Caco-2 (cell line): ENCODE results near the gene ADARB2. TPM values are rescaled to one million over a fixed set of nuclear protein-coding genes. Genes with fewer than 3 reads are reported as not detected.

ENCODE experiments used
- BruUV-seq: library from RNA; stranded (reverse); fragments of 400-500 nt; replicated peaks from 2 replicates; lab custom pipeline; 2021; lab: Mats Ljungman, UMichigan
- CTCF ChIA-PET: fragments of 300-600 bp; sonication (Branson Sonifier 250); formaldehyde crosslinking; loops from one replicate; lab custom pipeline; 2022; ENCODE audit warnings: antibody characterized with exemption; lab: Charles Lee
- POLR2A ChIA-PET: fragments of 300-600 bp; sonication (Branson Sonifier 250); formaldehyde crosslinking; loops from one replicate; lab custom pipeline; 2022; ENCODE audit warnings: antibody characterized with exemption; lab: Charles Lee
- DNase-seq, 2 experiments: peaks; one replicate each; pipeline versions ENCODE4 v3.0.0 to v3.0.0-alpha.2; 2020 to 2022
- H3K27me3 ChIP-seq: replicated peaks from 2 replicates; pipeline ENCODE4 v1.6.0; 2011; ENCODE audit warnings: low read length; ENCODE audit not compliant: control insufficient read depth, insufficient read depth
- H3K36me3 ChIP-seq: 2 replicates; pipeline ENCODE4 v1.5.1; 2011; ENCODE audit warnings: low read length; ENCODE audit not compliant: control insufficient read depth, insufficient read depth
- H3K4me1 ChIP-seq: fragments of 250-450 bp; sonication (Bioruptor Pico); 2 replicates; pipeline ENCODE4 v1.5.1; 2020; ENCODE audit warnings: mild to moderate bottlenecking
- H3K4me3 ChIP-seq: 2 replicates; pipeline ENCODE4 v1.5.1; 2011; ENCODE audit warnings: low read depth, mild to moderate bottlenecking, control low read depth, low read length
- H3K9me3 ChIP-seq: fragments of 250-450 bp; sonication (Bioruptor Pico); 2 replicates; pipeline ENCODE4 v1.5.1; 2020; ENCODE audit warnings: mild to moderate bottlenecking, moderate library complexity
- H3K27ac Mint-ChIP-seq: one replicate; pipeline ENCODE4 v1.8.0; 2022; ENCODE audit warnings: mixed read lengths; ENCODE audit not compliant: unreplicated experiment
- H3K27me3 Mint-ChIP-seq: one replicate; pipeline ENCODE4 v1.8.0; 2022; ENCODE audit warnings: mixed read lengths; ENCODE audit not compliant: insufficient read depth, unreplicated experiment
- H3K36me3 Mint-ChIP-seq: one replicate; pipeline ENCODE4 v1.8.0; 2022; ENCODE audit warnings: mild to moderate bottlenecking, mixed read lengths; ENCODE audit not compliant: insufficient read depth, unreplicated experiment
- H3K4me1 Mint-ChIP-seq: one replicate; pipeline ENCODE4 v1.8.0; 2022; ENCODE audit warnings: low read depth, mixed read lengths; ENCODE audit not compliant: unreplicated experiment
- H3K4me3 Mint-ChIP-seq: one replicate; pipeline ENCODE4 v1.8.0; 2022; ENCODE audit warnings: mild to moderate bottlenecking, moderate library complexity, mixed read lengths; ENCODE audit not compliant: unreplicated experiment
- H3K9me3 Mint-ChIP-seq: one replicate; pipeline ENCODE4 v1.8.0; 2022; ENCODE audit warnings: mixed read lengths; ENCODE audit not compliant: unreplicated experiment
- CTCF ChIP-seq, 2 experiments: fragments of 200-600 bp in 1 of 2; IDR thresholded peaks; 1 replicate in 1 of 2; 2 replicates in 1 of 2; pipeline versions ENCODE4 v1.5.1 to v1.8.0; 2011 to 2022; ENCODE audit warnings: antibody characterized with exemption in 1 of 2, control low read depth in 1 of 2, inconsistent platforms in 1 of 2, low read depth in 1 of 2, low read length in 1 of 2, mild to moderate bottlenecking in 1 of 2, moderate library complexity in 1 of 2; ENCODE audit not compliant: insufficient read depth in 1 of 2, severe bottlenecking in 1 of 2, unreplicated experiment in 1 of 2
- intact Hi-C: fragments of 100-400 bp; cut with micrococcal nuclease; formaldehyde crosslinking; loops from one replicate; pipeline ENCODE4 v1.10.0; 2022; ENCODE audit not compliant: unreplicated experiment
- total RNA-seq: library from RNA; stranded (reverse); gene quantifications from 2 replicates; pipeline ENCODE4 v1.2.3, GENCODE V29; 2022

ADARB2 gene
- total RNA-seq, 1 experiment from 2014 or later: 0.27 TPM

- no TSS peak for BruUV-seq
- no peak for DNase-seq
- intact Hi-C loops: loop anchor here (5.0 kb wide), 3 partner anchors 67 to 227 kb away; no protein-coding TSS in a partner anchor
- Histone ChIP-seq H3K4me3 (no peak overlapping the region), H3K27me3 (no peaks in the 10 kb centered on the region), H3K9me3 (no peaks in the 10 kb centered on the region), H3K4me1 (no peaks in the 10 kb centered on the region), H3K36me3 (no peaks in the 10 kb centered on the region)
- peaks cover 4% of the 10 kb centered on the region for H3K27me3 Mint-ChIP-seq
- no peak overlapping the region for H3K27ac Mint-ChIP-seq
- peaks cover 6% of the 10 kb centered on the region for H3K36me3 Mint-ChIP-seq
- no peak for TF ChIP-seq CTCF (IDR thresholded peaks at IDR 0.05; ENCODE audit: insufficient read depth in 1 of 2, low read depth in 1 of 2, low read length in 1 of 2, severe bottlenecking in 1 of 2, unreplicated experiment in 1 of 2)
- no peak overlapping the region for H3K4me3 Mint-ChIP-seq
- ChIA-PET POLR2A (no interaction called here), CTCF (interaction anchor here (1.1 to 1.5 kb wide), 3 partner anchors 20 to 369 kb away, joined by 4 to 9 read pairs (median 4); no protein-coding TSS in a partner anchor)
- no peaks in the 10 kb centered on the region for H3K4me1 Mint-ChIP-seq
- no peaks in the 10 kb centered on the region for H3K9me3 Mint-ChIP-seq
Measured at GRCh38 chr10:1369665-1370064, 367.7 kb downstream of the ADARB2 start.

GRCh38 chr10:1369197-1369596 lies 368.1 kb downstream of the ADARB2 start:
- no peaks in the 10 kb centered on the region for H3K4me1 Mint-ChIP-seq
- Histone ChIP-seq H3K4me3 (no peak overlapping the region), H3K4me1 (no peaks in the 10 kb centered on the region), H3K36me3 (no peaks in the 10 kb centered on the region), H3K27me3 (no peaks in the 10 kb centered on the region), H3K9me3 (no peaks in the 10 kb centered on the region)
- peaks cover 4% of the 10 kb centered on the region for H3K27me3 Mint-ChIP-seq
- H3K27ac Mint-ChIP-seq: no peak overlapping the region
- no TSS peak for BruUV-seq
- POLR2A ChIA-PET: interaction anchor here (0.9 kb wide), 1 partner anchor 320 kb away, joined by 5 read pairs; the partner anchor contains the start of gene IDI1
- no peak for DNase-seq
- no peaks in the 10 kb centered on the region for H3K9me3 Mint-ChIP-seq
- H3K4me3 Mint-ChIP-seq: no peak overlapping the region
- intact Hi-C loops: loop anchor here (5.0 kb wide), 2 partner anchors 197 to 227 kb away; no protein-coding TSS in a partner anchor
- TF ChIP-seq CTCF (IDR thresholded peaks at IDR 0.05; ENCODE audit: insufficient read depth in 1 of 2, low read depth in 1 of 2, low read length in 1 of 2, severe bottlenecking in 1 of 2, unreplicated experiment in 1 of 2): peak in 1 of 2 experiments; percentile 3
- CTCF ChIA-PET: interaction anchor here (0.6 to 1.5 kb wide), 8 partner anchors 10 to 259 kb away, joined by 3 to 18 read pairs (median 8); no protein-coding TSS in a partner anchor
- peaks cover 6% of the 10 kb centered on the region for H3K36me3 Mint-ChIP-seq

- Histone ChIP-seq H3K9me3 (no peaks in the 10 kb centered on the region), H3K4me3 (no peak overlapping the region), H3K36me3 (no peaks in the 10 kb centered on the region), H3K27me3 (no peaks in the 10 kb centered on the region), H3K4me1 (no peaks in the 10 kb centered on the region)
- H3K9me3 Mint-ChIP-seq: no peaks in the 10 kb centered on the region
- no peak overlapping the region for H3K4me3 Mint-ChIP-seq
- TF ChIP-seq CTCF (IDR thresholded peaks at IDR 0.05; ENCODE audit: insufficient read depth in 1 of 2, low read depth in 1 of 2, low read length in 1 of 2, severe bottlenecking in 1 of 2, unreplicated experiment in 1 of 2): peak; percentile 63 to 67
- no TSS peak for BruUV-seq
- H3K36me3 Mint-ChIP-seq: peaks cover 6% of the 10 kb centered on the region
- intact Hi-C loops: loop anchor here (5.0 kb wide), 2 partner anchors 197 to 227 kb away; no protein-coding TSS in a partner anchor
- ChIA-PET CTCF (interaction anchor here (0.6 to 1.5 kb wide), 10 partner anchors 9 to 259 kb away, joined by 3 to 18 read pairs (median 6); no protein-coding TSS in a partner anchor), POLR2A (interaction anchor here (0.9 kb wide), 1 partner anchor 320 kb away, joined by 5 read pairs; the partner anchor contains the start of gene IDI1)
- no peaks in the 10 kb centered on the region for H3K4me1 Mint-ChIP-seq
- H3K27me3 Mint-ChIP-seq: peaks cover 4% of the 10 kb centered on the region
- DNase-seq: peak in 1 of 2 experiments; percentile 58
- no peak overlapping the region for H3K27ac Mint-ChIP-seq
Measured at GRCh38 chr10:1368842-1369171, 368.5 kb downstream of the ADARB2 start.
